ENCODE data around the gene UGT1A7. TPM values are rescaled to one million over a fixed set of nuclear protein-coding genes. Genes with fewer than 3 reads are reported as not detected.

The UGT1A7 gene
- total RNA-seq, 1 donor from 2014 or later = not detected

DNA sequence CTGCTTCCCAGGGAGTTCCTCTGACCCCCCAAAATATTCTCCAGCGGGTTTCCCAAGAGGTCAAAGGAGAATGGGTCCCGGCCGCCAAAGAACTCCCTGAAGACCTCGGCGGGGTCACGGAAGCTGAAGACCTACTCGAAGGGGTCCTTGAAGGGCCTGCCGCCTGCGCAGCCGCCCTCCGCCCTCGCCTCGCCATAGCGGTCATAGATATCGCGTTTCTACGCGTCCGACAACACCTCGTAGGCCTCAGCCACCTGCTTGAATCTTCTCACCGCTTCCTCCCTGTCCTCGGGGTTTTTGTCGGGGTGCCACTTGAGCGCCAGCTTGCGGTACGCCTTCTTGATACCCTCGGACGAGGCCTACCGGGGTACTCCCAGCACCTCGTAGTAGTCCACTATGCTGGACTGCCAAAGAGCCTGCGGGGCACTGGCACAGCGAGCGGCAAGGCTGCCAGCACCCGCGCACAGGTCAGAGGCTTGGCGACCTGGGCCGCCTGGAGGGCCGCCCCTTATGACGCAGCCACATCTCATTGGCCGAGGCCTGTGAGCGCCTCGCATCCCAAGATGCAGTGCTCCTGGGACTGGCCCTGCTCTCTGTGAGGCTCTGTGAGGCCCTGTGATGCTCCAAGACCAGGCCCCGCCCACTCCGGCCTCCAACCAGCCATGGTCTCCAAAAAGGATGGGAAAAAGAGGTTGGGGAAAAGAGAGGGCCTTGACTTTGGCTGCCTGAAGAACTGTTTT, 73.3 kb downstream of the UGT1A7 start:
- H3K9me3 Mint-ChIP-seq = peaks cover 13% of the 10 kb centered on the region
- peaks cover 7% of the 10 kb centered on the region for H3K4me1 Mint-ChIP-seq
- H3K4me3 Mint-ChIP-seq = no peak overlapping the region
- no peak overlapping the region for H3K27ac Mint-ChIP-seq (ENCODE audit: unreplicated experiment)
- H3K27me3 Mint-ChIP-seq (ENCODE audit: low read depth) = no peaks in the 10 kb centered on the region
- no peak for DNase-seq (ENCODE audit: low read depth, low spot score)
- H3K36me3 Mint-ChIP-seq (ENCODE audit: low read depth) = peaks cover 11% of the 10 kb centered on the region
- TF ChIP-seq, protein P1, sequence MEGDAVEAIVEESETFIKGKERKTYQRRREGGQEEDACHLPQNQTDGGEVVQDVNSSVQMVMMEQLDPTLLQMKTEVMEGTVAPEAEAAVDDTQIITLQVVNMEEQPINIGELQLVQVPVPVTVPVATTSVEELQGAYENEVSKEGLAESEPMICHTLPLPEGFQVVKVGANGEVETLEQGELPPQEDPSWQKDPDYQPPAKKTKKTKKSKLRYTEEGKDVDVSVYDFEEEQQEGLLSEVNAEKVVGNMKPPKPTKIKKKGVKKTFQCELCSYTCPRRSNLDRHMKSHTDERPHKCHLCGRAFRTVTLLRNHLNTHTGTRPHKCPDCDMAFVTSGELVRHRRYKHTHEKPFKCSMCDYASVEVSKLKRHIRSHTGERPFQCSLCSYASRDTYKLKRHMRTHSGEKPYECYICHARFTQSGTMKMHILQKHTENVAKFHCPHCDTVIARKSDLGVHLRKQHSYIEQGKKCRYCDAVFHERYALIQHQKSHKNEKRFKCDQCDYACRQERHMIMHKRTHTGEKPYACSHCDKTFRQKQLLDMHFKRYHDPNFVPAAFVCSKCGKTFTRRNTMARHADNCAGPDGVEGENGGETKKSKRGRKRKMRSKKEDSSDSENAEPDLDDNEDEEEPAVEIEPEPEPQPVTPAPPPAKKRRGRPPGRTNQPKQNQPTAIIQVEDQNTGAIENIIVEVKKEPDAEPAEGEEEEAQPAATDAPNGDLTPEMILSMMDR (conservative IDR thresholded peaks at IDR 0.05) = no peak

DNA sequence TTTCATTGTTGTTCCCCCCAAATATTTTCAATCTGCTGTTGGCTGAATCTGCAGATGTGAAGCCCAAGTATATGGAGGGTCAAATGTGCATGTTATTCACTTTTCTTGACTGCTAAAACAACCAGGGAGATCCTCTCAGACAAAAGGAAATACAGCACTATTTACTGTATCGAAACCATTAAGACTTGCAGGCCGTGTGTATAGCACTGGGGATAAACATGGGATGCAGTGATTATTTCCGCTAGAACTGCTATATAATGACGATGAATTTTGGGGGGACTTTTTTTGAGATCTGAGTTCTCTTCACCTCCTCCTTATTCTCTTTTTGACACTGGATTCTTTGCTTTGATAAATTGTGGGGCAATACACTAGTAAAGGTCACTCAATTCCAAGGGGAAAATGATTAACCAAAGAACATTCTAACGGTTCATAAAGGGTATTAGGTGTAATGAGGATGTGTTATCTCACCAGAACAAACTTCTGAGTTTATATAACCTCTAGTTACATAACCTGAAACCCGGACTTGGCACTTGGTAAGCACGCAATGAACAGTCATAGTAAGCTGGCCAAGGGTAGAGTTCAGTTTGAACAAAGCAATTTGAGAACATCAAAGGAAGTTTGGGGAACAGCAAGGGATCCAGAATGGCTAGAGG, 74.9 kb downstream of the UGT1A7 start:
- Mint-ChIP-seq H3K9me3 (peaks cover 10% of the 10 kb centered on the region), H3K27ac (ENCODE audit: unreplicated experiment) (no peak overlapping the region), H3K4me1 (peaks cover 7% of the 10 kb centered on the region), H3K36me3 (ENCODE audit: low read depth) (peaks cover 6% of the 10 kb centered on the region), H3K27me3 (ENCODE audit: low read depth) (no peaks in the 10 kb centered on the region), H3K4me3 (no peak overlapping the region)
- TF ChIP-seq, protein P1 (conservative IDR thresholded peaks at IDR 0.05) = no peak
- no peak for DNase-seq (ENCODE audit: low read depth, low spot score)

DNA sequence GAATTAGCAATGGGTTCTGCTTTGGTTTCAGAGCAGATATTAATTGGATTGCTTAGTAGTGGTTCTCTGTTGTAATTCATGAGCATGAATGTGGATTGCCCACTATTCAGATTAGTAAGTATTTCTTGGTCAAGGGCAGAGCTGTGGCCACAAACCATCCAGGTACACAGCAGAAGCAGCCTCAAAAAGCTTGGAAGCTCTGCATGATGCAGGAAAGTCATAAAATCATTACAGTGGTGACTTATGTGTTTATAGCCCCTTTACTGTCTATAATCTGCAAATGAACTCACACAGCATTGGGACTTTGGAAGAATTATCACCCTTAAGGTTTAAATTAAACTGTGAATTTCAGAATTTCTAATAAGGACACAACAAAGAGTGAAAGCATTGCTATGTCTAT, 76.4 kb downstream of the UGT1A7 start:
- TF ChIP-seq, protein P1 (conservative IDR thresholded peaks at IDR 0.05) = no peak
- Mint-ChIP-seq H3K27me3 (ENCODE audit: low read depth) (no peaks in the 10 kb centered on the region), H3K4me3 (no peak overlapping the region), H3K4me1 (peaks cover under 1% of the 10 kb centered on the region), H3K27ac (ENCODE audit: unreplicated experiment) (no peak overlapping the region), H3K9me3 (peaks cover 3% of the 10 kb centered on the region), H3K36me3 (ENCODE audit: low read depth) (no peaks in the 10 kb centered on the region)
- no peak for DNase-seq (ENCODE audit: low read depth, low spot score)

DNA sequence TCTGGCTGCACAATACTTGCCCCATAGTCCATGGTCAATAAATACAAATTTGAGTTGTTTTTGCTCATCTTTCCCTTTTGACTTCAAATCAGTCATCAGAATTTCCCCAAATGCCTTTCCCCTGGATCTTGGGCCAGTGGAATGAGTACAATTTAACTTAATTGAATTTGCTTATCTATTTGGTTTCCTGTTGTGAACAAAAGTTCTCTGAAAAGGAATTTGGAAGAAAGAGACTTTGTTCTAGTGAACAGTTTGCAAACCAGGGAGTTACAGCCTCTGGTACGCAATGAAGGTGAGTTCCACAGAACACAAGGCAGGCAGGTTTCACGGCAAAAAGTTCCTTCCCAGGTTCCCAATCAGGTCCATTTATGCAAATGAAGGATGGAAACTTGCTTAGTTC, 77.1 kb downstream of the UGT1A7 start:
- Mint-ChIP-seq H3K36me3 (ENCODE audit: low read depth) (no peaks in the 10 kb centered on the region), H3K9me3 (peaks cover 3% of the 10 kb centered on the region), H3K27ac (ENCODE audit: unreplicated experiment) (no peak overlapping the region), H3K4me1 (no peaks in the 10 kb centered on the region), H3K4me3 (no peak overlapping the region), H3K27me3 (ENCODE audit: low read depth) (no peaks in the 10 kb centered on the region)
- DNase-seq (ENCODE audit: low read depth, low spot score) = no peak
- TF ChIP-seq, protein P1 (conservative IDR thresholded peaks at IDR 0.05) = no peak

DNA sequence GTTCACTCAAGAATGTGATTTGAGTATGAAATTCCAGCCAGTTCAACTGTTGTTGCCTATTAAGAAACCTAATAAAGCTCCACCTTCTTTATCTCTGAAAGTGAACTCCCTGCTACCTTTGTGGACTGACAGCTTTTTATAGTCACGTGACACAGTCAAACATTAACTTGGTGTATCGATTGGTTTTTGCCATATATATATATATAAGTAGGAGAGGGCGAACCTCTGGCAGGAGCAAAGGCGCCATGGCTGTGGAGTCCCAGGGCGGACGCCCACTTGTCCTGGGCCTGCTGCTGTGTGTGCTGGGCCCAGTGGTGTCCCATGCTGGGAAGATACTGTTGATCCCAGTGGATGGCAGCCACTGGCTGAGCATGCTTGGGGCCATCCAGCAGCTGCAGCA, 78.3 kb downstream of the UGT1A7 start, which contains the start of gene UGT1A1:
TSS of gene UGT1A1 (plus strand) at position 228 of the 400 bp plus-strand sequence. CDS start at position 246, 18 bp downstream.
- Mint-ChIP-seq H3K4me1 (no peaks in the 10 kb centered on the region), H3K36me3 (ENCODE audit: low read depth) (no peaks in the 10 kb centered on the region), H3K27ac (ENCODE audit: unreplicated experiment) (no peak within 1 kb of the TSS), H3K9me3 (no peaks in the 10 kb centered on the region), H3K4me3 (no peak within 1 kb of the TSS), H3K27me3 (ENCODE audit: low read depth) (no peaks in the 10 kb centered on the region)
- no peak for DNase-seq (ENCODE audit: low read depth, low spot score)
- TF ChIP-seq, protein P1 (conservative IDR thresholded peaks at IDR 0.05) = no peak
